B cell (primary cell): ENCODE data around the gene FOXO4. TPM values are rescaled to one million over a fixed set of nuclear protein-coding genes. Genes with fewer than 3 reads are reported as not detected.

Experiments used
- ATAC-seq: fragments of 200-7000 bp; cut with Tn5 transposase; one replicate; pipeline ENCODE4 v1.10.0; 2021; ENCODE audit warnings: low read depth, mild to moderate bottlenecking, moderate number of reproducible peaks, moderate library complexity
- CTCF ChIA-PET: fragments of 350-600 bp; sonication (Branson Sonifier 250); formaldehyde crosslinking; loops from one replicate; lab custom pipeline; 2021; ENCODE audit warnings: antibody characterized with exemption, inconsistent platforms; lab: Charles Lee
- POLR2A ChIA-PET: fragments of 350-600 bp; sonication (Branson Sonifier 250); formaldehyde crosslinking; loops from one replicate; lab custom pipeline; 2021; ENCODE audit warnings: antibody characterized with exemption; lab: Charles Lee
- DNase-seq: peaks from one replicate; pipeline ENCODE4 v3.0.0; 2013
- H2AFZ ChIP-seq: 2 replicates; pipeline ENCODE4 v1.6.1; 2012; ENCODE audit warnings: mild to moderate bottlenecking, low read depth, low read length; ENCODE audit not compliant: insufficient read depth, poor library complexity, severe bottlenecking
- H3K27ac ChIP-seq, 2 donors: 1 replicate in 1 of 2; 2 replicates in 1 of 2; pipeline ENCODE4 v1.5.1; 2012 to 2013; ENCODE audit warnings: low read length in 2 of 2, mild to moderate bottlenecking in 2 of 2, moderate library complexity in 1 of 2
- H3K27me3 ChIP-seq, 4 experiments: fragments of 200-600 bp in 1 of 4; sonication (generic) in 1 of 4; replicated peaks in 1 of 4; 1 replicate in 2 of 4; 2 replicates in 2 of 4; pipeline versions ENCODE4 v1.6.1 to v1.7.0; 2013 to 2016; ENCODE audit warnings: low read length in 3 of 4, mild to moderate bottlenecking in 2 of 4, mixed read lengths in 1 of 4, moderate library complexity in 1 of 4; ENCODE audit not compliant: insufficient read depth in 4 of 4, control insufficient read depth in 3 of 4; ENCODE audit errors: control extremely low read depth in 1 of 4
- H3K36me3 ChIP-seq, 2 experiments: replicated peaks in 1 of 2; 1 replicate in 1 of 2; 2 replicates in 1 of 2; pipeline versions ENCODE4 v1.6.1 to v1.7.1; 2013; ENCODE audit warnings: low read length in 1 of 2; ENCODE audit not compliant: insufficient read depth in 2 of 2, control insufficient read depth in 1 of 2; ENCODE audit errors: control extremely low read depth in 1 of 2, extremely low read depth in 1 of 2
- H3K4me1 ChIP-seq, 2 donors: fragments of 200-600 bp in 1 of 2; sonication (generic) in 1 of 2; 1 replicate in 1 of 2; 2 replicates in 1 of 2; pipeline versions ENCODE4 v1.5.1 to v1.6.1; 2013 to 2017; ENCODE audit warnings: low read length in 2 of 2; ENCODE audit not compliant: control insufficient read depth in 2 of 2, insufficient read depth in 2 of 2
- H3K4me2 ChIP-seq: replicated peaks from 2 replicates; pipeline ENCODE3; 2012; ENCODE audit warnings: mild to moderate bottlenecking, low read depth, low read length; ENCODE audit not compliant: poor library complexity, severe bottlenecking
- H3K4me3 ChIP-seq, 5 experiments: fragments of 200-600 bp in 1 of 5; sonication (generic) in 1 of 5; 1 replicate in 3 of 5; 2 replicates in 2 of 5; pipeline versions ENCODE4 v1.5.1 to v1.7.0; 2011 to 2016; ENCODE audit warnings: low read length in 4 of 5, mild to moderate bottlenecking in 4 of 5, low read depth in 2 of 5, control low read depth in 1 of 5, moderate library complexity in 1 of 5; ENCODE audit not compliant: insufficient read depth in 1 of 5; ENCODE audit errors: control extremely low read depth in 1 of 5, extremely low read depth in 1 of 5
- H3K79me2 ChIP-seq: fragments of 200-600 bp; sonication (generic); one replicate; pipeline ENCODE4 v1.6.0; 2016; ENCODE audit warnings: low read length; ENCODE audit not compliant: control insufficient read depth, insufficient read depth
- H3K9ac ChIP-seq: fragments of 200-600 bp; sonication (generic); 2 replicates; pipeline ENCODE4 v1.6.1; 2017; ENCODE audit warnings: mild to moderate bottlenecking, low read length, moderate library complexity
- H3K9me3 ChIP-seq, 3 donors: one replicate each; pipeline versions ENCODE4 v1.6.1 to v1.7.1; 2013; ENCODE audit warnings: low read length in 2 of 3; ENCODE audit not compliant: control insufficient read depth in 2 of 3, insufficient read depth in 1 of 3; ENCODE audit errors: control extremely low read depth in 1 of 3
- H4K20me1 ChIP-seq: 2 replicates; pipeline ENCODE4 v1.6.0; 2012; ENCODE audit warnings: mild to moderate bottlenecking, low read length; ENCODE audit not compliant: insufficient read depth, control insufficient read depth, poor library complexity, severe bottlenecking
- H3K27ac Mint-ChIP-seq: one replicate; pipeline ENCODE4 v1.8.0; 2021; ENCODE audit warnings: mixed read lengths
- H3K27me3 Mint-ChIP-seq: one replicate; pipeline ENCODE4 v1.8.0; 2021; ENCODE audit warnings: mixed read lengths
- H3K4me1 Mint-ChIP-seq: one replicate; pipeline ENCODE4 v1.8.0; 2021; ENCODE audit warnings: mixed read lengths
- H3K4me3 Mint-ChIP-seq: one replicate; pipeline ENCODE4 v1.8.0; 2021; ENCODE audit warnings: mixed read lengths
- H3K9me3 Mint-ChIP-seq: one replicate; pipeline ENCODE4 v1.8.0; 2022; ENCODE audit warnings: mixed read lengths; ENCODE audit not compliant: insufficient read depth
- EZH2 ChIP-seq: IDR thresholded peaks from 2 replicates; pipeline ENCODE4 v1.6.1; 2012; ENCODE audit warnings: borderline replicate concordance, low read depth, mild to moderate bottlenecking, moderate library complexity, low read length; ENCODE audit not compliant: insufficient read depth, poor library complexity, severe bottlenecking
- WGBS: methylation state at CpG from one replicate; pipeline ENCODE4 v1.1.5; 2013; ENCODE audit warnings: missing lambda C conversion rate; ENCODE audit not compliant: insufficient coverage; 5-methylcytosine and 5-hydroxymethylcytosine counted together
- intact Hi-C: fragments of 100-400 bp; cut with micrococcal nuclease; formaldehyde crosslinking; loops from one replicate; pipeline ENCODE4 v1.10.0; 2022
- polyA plus RNA-seq: library from polyadenylated mRNA; depleted of rRNA; stranded (reverse); fragments of >200 nt; gene quantifications from 2 replicates; pipeline ENCODE4 v1.2.3, GENCODE V29; 2012
- total RNA-seq, 2 donors: library from RNA; stranded (reverse); fragments of 120-200 nt in 1 of 2; gene quantifications; 1 replicate in 1 of 2; 2 replicates in 1 of 2; pipeline versions ENCODE4 v1.2.3 to v1.2.4, GENCODE V29; 2013 to 2022
- TF ChIP-seq, protein P1 (sequence below): fragments of 200-600 bp; IDR thresholded peaks from one replicate; pipeline ENCODE4 v1.8.0; 2022; ENCODE audit warnings: antibody characterized with exemption, mild to moderate bottlenecking

Gene FOXO4
- total and polyA plus RNA-seq, 2 donors (not counting 1 experiment from before 2014, with no cell fraction given): 13.4 to 41.4 TPM

DNA sequence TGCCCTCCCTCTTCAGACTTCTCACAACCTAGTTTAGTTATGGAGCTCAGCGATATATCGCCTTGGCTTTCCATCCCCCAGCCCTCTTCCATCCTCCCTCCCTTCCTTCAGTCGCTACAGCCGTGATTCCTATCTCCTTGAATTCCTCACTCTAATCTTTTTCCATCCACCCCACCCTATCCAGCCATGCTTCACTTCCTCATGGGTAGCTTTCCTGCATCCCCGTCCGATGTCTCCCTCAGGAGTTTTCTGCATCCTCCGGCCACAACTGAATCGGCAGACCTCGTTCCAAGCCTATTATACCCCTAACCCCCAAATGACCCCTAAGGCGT, 28.0 kb upstream of the FOXO4 start:
- ChIA-PET POLR2A (interaction anchor here (0.6 to 1.4 kb wide), 4 partner anchors 13 to 137 kb away, joined by 3 to 13 read pairs (median 5); no protein-coding TSS in a partner anchor), CTCF (interaction anchor here (1.1 kb wide), 1 partner anchor 113 kb away, joined by 4 read pairs; no protein-coding TSS in a partner anchor)
- DNase-seq (no peak), ATAC-seq (no peak)
- H2AFZ ChIP-seq: peak overlapping the region; percentile 89
- peaks cover 17% of the 10 kb centered on the region for H3K4me1 Mint-ChIP-seq
- H3K4me2 ChIP-seq: peak overlapping the region; percentile 67
- no peaks in the 10 kb centered on the region for H3K27me3 ChIP-seq
- peak overlapping the region; percentile 96 for H3K4me3 Mint-ChIP-seq
- peaks cover 0 to 12% of the 10 kb centered on the region in 2 donors for H3K4me1 ChIP-seq
- intact Hi-C loops: loop anchor here (1.0 to 10.0 kb wide), 7 partner anchors 28 to 613 kb away; partner anchors contain the start of genes FOXO4, NONO and ZMYM3
- TF ChIP-seq, protein P1, sequence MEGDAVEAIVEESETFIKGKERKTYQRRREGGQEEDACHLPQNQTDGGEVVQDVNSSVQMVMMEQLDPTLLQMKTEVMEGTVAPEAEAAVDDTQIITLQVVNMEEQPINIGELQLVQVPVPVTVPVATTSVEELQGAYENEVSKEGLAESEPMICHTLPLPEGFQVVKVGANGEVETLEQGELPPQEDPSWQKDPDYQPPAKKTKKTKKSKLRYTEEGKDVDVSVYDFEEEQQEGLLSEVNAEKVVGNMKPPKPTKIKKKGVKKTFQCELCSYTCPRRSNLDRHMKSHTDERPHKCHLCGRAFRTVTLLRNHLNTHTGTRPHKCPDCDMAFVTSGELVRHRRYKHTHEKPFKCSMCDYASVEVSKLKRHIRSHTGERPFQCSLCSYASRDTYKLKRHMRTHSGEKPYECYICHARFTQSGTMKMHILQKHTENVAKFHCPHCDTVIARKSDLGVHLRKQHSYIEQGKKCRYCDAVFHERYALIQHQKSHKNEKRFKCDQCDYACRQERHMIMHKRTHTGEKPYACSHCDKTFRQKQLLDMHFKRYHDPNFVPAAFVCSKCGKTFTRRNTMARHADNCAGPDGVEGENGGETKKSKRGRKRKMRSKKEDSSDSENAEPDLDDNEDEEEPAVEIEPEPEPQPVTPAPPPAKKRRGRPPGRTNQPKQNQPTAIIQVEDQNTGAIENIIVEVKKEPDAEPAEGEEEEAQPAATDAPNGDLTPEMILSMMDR: no peak
- TF ChIP-seq EZH2: no peak
- 0% methylated on average over 9 of the region's 10 CpGs for WGBS
- H3K9me3 ChIP-seq: no peaks in the 10 kb centered on the region
- H3K27me3 Mint-ChIP-seq: no peaks in the 10 kb centered on the region
- H3K27ac Mint-ChIP-seq: peak overlapping the region; percentile 96
- H3K9ac ChIP-seq: peak overlapping the region; percentile 68
- peak overlapping the region; percentile 74 to 85 for H3K27ac ChIP-seq
- peak overlapping the region; percentile 71 to 76 (median 75) for H3K4me3 ChIP-seq
- H3K79me2 ChIP-seq: peaks cover 26% of the 10 kb centered on the region
- H4K20me1 ChIP-seq: no peaks in the 10 kb centered on the region
- peaks cover 0 to 2% of the 10 kb centered on the region in 2 experiments for H3K36me3 ChIP-seq
- no peaks in the 10 kb centered on the region for H3K9me3 Mint-ChIP-seq
